Endodermal cell (in vitro differentiated cells): ENCODE measurements around the gene APAF1. TPM values are rescaled to one million over a fixed set of nuclear protein-coding genes. Genes with fewer than 3 reads are reported as not detected.

ENCODE experiments used
- DNase-seq: peaks from one replicate; pipeline ENCODE4 v3.0.0-alpha.2; 2017
- H3K27ac ChIP-seq: 2 replicates; pipeline ENCODE4 v1.5.1; 2013; ENCODE audit warnings: mild to moderate bottlenecking, low read depth, low read length, moderate library complexity
- H3K27me3 ChIP-seq: 2 replicates; pipeline ENCODE4 v1.6.1; 2013; ENCODE audit warnings: mild to moderate bottlenecking, low read length, moderate library complexity; ENCODE audit not compliant: insufficient read depth, control insufficient read depth, poor library complexity, severe bottlenecking
- H3K36me3 ChIP-seq: 2 replicates; pipeline ENCODE4 v1.7.0; 2013; ENCODE audit warnings: mild to moderate bottlenecking, low read length, moderate library complexity; ENCODE audit not compliant: control insufficient read depth, insufficient read depth
- H3K4me1 ChIP-seq: one replicate; pipeline ENCODE4 v1.7.0; 2013; ENCODE audit warnings: low read length; ENCODE audit not compliant: control insufficient read depth, insufficient read depth
- H3K4me3 ChIP-seq: 2 replicates; pipeline ENCODE4 v1.5.1; 2013; ENCODE audit warnings: mild to moderate bottlenecking, low read length, moderate library complexity
- H3K9ac ChIP-seq: 2 replicates; pipeline ENCODE4 v1.6.1; 2013; ENCODE audit warnings: mild to moderate bottlenecking, low read length, moderate library complexity; ENCODE audit not compliant: poor library complexity, severe bottlenecking; ENCODE audit errors: extremely low read depth
- H3K9me3 ChIP-seq: 2 replicates; pipeline ENCODE4 v1.6.1; 2013; ENCODE audit warnings: mild to moderate bottlenecking, low read length, moderate library complexity; ENCODE audit not compliant: control insufficient read depth
- H3K27ac Mint-ChIP-seq: 2 replicates; pipeline ENCODE4 v1.8.0; 2020; ENCODE audit warnings: mixed read lengths
- H3K27me3 Mint-ChIP-seq: 2 replicates; pipeline ENCODE4 v1.8.0; 2021; ENCODE audit warnings: mild to moderate bottlenecking, mixed read lengths; ENCODE audit not compliant: insufficient read depth
- H3K36me3 Mint-ChIP-seq: 2 replicates; pipeline ENCODE4 v1.8.0; 2020; ENCODE audit warnings: low read depth, mixed read lengths
- H3K4me1 Mint-ChIP-seq: 2 replicates; pipeline ENCODE4 v1.8.0; 2020; ENCODE audit warnings: mixed read lengths
- H3K4me3 Mint-ChIP-seq: 2 replicates; pipeline ENCODE4 v1.8.0; 2020; ENCODE audit warnings: mild to moderate bottlenecking, moderate library complexity, mixed read lengths
- H3K9me3 Mint-ChIP-seq: 2 replicates; pipeline ENCODE4 v1.8.0; 2020; ENCODE audit warnings: mild to moderate bottlenecking, mixed read lengths
- WGBS, 2 experiments: methylation state at CpG; one replicate each; pipeline versions ENCODE4 v1.1.5 to v1.1.7; 2013; ENCODE audit warnings: missing lambda C conversion rate in 2 of 2, mixed read lengths in 1 of 2; ENCODE audit not compliant: insufficient coverage in 1 of 2, insufficient read length in 1 of 2; 5-methylcytosine and 5-hydroxymethylcytosine counted together
- total RNA-seq, 2 donors: library from RNA; stranded (reverse); fragmentation: NEBNext Ultra II Directional in 1 of 2; extraction: Animal tissue kit (Norgen Biotek cat#: 25700) in 1 of 2; gene quantifications; 2 replicates in 1 of 2; 3 replicates in 1 of 2; pipeline ENCODE4 v1.2.1, GENCODE V29; 2021
- TF ChIP-seq, protein P1 (sequence below): fragments of 200-600 bp; sonication (generic); conservative IDR thresholded peaks from 2 replicates; pipeline ENCODE4 v1.5.0; 2021; ENCODE audit warnings: antibody characterized with exemption, mild to moderate bottlenecking

Gene APAF1
- total RNA-seq, 2 donors from 2014 or later: 23.8 to 32.4 TPM

- Mint-ChIP-seq H3K4me1 (peaks cover 2% of the 10 kb centered on the region), H3K27ac (peak overlapping the region; percentile 37), H3K27me3 (no peaks in the 10 kb centered on the region), H3K4me3 (no peak overlapping the region), H3K9me3 (no peaks in the 10 kb centered on the region), H3K36me3 (peaks cover 47% of the 10 kb centered on the region)
- H3K27ac ChIP-seq: no peak overlapping the region
- no peaks in the 10 kb centered on the region for H3K4me1 ChIP-seq
- no peaks in the 10 kb centered on the region for H3K27me3 ChIP-seq
- 86 to 100% methylated on average over 1 of the region's 1 CpG for WGBS, 2 experiments
- TF ChIP-seq, protein P1, sequence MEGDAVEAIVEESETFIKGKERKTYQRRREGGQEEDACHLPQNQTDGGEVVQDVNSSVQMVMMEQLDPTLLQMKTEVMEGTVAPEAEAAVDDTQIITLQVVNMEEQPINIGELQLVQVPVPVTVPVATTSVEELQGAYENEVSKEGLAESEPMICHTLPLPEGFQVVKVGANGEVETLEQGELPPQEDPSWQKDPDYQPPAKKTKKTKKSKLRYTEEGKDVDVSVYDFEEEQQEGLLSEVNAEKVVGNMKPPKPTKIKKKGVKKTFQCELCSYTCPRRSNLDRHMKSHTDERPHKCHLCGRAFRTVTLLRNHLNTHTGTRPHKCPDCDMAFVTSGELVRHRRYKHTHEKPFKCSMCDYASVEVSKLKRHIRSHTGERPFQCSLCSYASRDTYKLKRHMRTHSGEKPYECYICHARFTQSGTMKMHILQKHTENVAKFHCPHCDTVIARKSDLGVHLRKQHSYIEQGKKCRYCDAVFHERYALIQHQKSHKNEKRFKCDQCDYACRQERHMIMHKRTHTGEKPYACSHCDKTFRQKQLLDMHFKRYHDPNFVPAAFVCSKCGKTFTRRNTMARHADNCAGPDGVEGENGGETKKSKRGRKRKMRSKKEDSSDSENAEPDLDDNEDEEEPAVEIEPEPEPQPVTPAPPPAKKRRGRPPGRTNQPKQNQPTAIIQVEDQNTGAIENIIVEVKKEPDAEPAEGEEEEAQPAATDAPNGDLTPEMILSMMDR: peak; percentile 88
- no peak overlapping the region for H3K4me3 ChIP-seq
- DNase-seq: no peak
- H3K9ac ChIP-seq: no peak overlapping the region
- no peaks in the 10 kb centered on the region for H3K9me3 ChIP-seq
- H3K36me3 ChIP-seq: peaks cover 70% of the 10 kb centered on the region
Measured at GRCh38 chr12:98653866-98654493, 8.9 kb downstream of the APAF1 start.

DNA sequence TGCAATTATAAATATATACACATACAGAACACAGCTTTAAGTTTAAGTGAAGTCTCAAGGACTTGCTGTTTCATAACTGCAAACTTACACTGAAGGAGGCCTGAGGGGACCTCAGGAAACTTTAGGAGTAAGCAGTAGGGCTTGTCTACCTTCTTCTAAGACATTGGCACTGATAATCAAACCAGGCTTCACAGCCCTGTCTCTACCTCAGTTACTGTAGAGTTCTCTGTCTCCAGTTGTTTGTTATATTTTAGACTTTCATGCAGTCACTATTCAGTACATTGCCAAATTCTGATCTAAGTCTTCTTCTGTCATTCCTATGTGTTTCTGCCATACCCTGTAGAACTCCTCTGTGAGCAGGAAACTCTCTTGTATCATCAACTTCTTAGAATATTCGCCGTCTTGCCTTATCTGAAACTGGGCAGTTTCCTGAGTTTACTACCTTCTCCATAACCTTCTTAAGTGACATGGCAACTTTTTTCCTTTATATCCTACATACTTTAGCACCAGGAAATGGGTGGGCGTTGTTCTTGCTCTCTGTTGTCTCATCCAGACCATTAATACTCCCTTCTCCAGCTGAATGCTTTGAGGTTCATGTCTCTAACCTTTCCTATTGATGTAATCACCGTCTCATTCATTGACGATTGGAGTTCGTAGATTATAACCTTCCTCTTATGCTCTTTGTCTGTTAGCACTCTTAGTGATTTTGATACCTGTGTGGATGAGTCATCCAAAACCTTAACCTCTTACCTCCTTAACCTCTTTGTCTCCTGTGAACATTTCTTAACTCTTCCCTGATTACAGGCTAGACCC is 11.4 kb downstream of the APAF1 start:
- 95 to 96% methylated on average over 6 of the region's 6 CpGs for WGBS, 2 experiments
- H3K36me3 ChIP-seq: peaks cover 64% of the 10 kb centered on the region
- H3K4me1 ChIP-seq: no peaks in the 10 kb centered on the region
- no peak overlapping the region for H3K27ac Mint-ChIP-seq
- H3K27me3 Mint-ChIP-seq: no peaks in the 10 kb centered on the region
- peaks cover 45% of the 10 kb centered on the region for H3K36me3 Mint-ChIP-seq
- TF ChIP-seq, protein P1: no peak
- no peak overlapping the region for H3K27ac ChIP-seq
- no peaks in the 10 kb centered on the region for H3K9me3 ChIP-seq
- no peaks in the 10 kb centered on the region for H3K27me3 ChIP-seq
- no peak overlapping the region for H3K9ac ChIP-seq
- no peaks in the 10 kb centered on the region for H3K9me3 Mint-ChIP-seq
- H3K4me3 Mint-ChIP-seq: no peak overlapping the region
- H3K4me1 Mint-ChIP-seq: peaks cover 2% of the 10 kb centered on the region
- no peak for DNase-seq
- H3K4me3 ChIP-seq: no peak overlapping the region

- H3K4me1 ChIP-seq: no peaks in the 10 kb centered on the region
- no peaks in the 10 kb centered on the region for H3K9me3 Mint-ChIP-seq
- H3K4me3 Mint-ChIP-seq: no peak overlapping the region
- no peak overlapping the region for H3K9ac ChIP-seq
- peaks cover 47% of the 10 kb centered on the region for H3K36me3 Mint-ChIP-seq
- no peak overlapping the region for H3K27ac ChIP-seq
- DNase-seq: no peak
- peaks cover 80% of the 10 kb centered on the region for H3K36me3 ChIP-seq
- no peaks in the 10 kb centered on the region for H3K27me3 ChIP-seq
- H3K9me3 ChIP-seq: no peaks in the 10 kb centered on the region
- H3K27ac Mint-ChIP-seq: no peak overlapping the region
- H3K4me1 Mint-ChIP-seq: no peaks in the 10 kb centered on the region
- TF ChIP-seq, protein P1: no peak
- H3K4me3 ChIP-seq: no peak overlapping the region
- no peaks in the 10 kb centered on the region for H3K27me3 Mint-ChIP-seq
Measured at GRCh38 chr12:98660521-98660920, 15.4 kb downstream of the APAF1 start.
